ENCODE data around the gene WLS.
"Not testable (repeated sequence)": the region's sequence is repeated elsewhere in the genome, so short reads cannot be mapped to it uniquely, and the experiment has no call there.

Gene WLS

GRCh38 chr1:68197891-68198290 lies 34.4 kb downstream of the WLS start:
- DNase-seq: no peak

GRCh38 chr1:68197461-68197860 lies 34.9 kb downstream of the WLS start:
- no peak for DNase-seq

- no peak for DNase-seq
Measured at GRCh38 chr1:68196676-68197075, 35.6 kb downstream of the WLS start.

DNA sequence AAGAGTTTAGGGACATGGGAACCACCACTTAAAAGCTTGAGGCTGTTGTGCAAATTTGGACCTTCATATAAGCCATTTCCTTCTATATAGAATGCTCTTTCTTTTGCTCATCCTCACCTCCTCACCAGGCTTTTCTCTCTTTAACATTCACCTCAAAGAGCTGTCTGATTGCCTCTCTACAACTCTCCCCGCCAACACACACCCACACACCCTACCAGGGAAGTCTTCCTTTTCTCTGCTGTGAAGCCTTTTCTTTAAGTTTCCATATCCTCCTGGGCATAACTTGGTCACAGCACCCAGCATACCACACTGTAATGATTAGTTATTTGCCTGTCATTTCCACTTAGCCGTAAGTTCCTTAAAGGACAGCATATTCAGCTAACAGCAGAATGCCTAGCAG lies 40.6 kb downstream of the WLS start:
- no peak for DNase-seq

DNA sequence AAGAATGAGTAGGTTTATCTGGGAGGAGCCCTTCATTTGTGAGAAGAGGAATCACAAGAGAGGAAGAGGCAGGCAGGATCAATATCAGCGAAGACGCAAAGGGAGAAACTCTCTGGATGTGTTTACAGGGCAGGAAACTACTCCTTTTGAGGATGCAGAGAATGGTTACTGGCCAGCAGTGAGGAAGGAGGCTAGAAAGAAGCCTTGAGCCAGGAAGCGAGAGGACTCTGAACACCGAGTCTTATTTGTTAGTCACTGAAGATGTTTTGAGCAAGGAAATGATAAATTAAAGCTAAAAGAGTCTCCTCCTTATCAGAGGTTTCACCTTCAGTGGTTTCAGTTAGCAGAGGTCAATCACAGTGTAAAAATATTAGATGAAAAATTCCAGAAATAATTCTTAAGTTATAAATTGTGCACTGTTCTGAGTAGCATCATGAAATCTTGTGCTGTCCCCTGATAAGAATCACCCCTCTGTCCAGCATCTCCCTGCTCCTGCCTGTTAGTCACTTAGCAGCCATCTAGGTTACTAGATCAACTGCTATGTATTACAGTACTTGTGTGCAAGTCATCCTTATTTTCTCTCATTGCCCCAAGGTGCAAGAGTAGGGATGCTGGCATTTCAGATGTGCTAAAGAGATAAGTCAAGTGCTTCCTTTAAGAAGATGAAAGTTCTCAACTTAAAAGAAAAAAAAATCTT lies 43.5 kb downstream of the WLS start:
- DNase-seq: no peak

- no peak for DNase-seq
Measured at GRCh38 chr1:68188060-68188538, 44.2 kb downstream of the WLS start.

- DNase-seq: no peak
Measured at GRCh38 chr1:68185743-68186142, 46.6 kb downstream of the WLS start.

DNA sequence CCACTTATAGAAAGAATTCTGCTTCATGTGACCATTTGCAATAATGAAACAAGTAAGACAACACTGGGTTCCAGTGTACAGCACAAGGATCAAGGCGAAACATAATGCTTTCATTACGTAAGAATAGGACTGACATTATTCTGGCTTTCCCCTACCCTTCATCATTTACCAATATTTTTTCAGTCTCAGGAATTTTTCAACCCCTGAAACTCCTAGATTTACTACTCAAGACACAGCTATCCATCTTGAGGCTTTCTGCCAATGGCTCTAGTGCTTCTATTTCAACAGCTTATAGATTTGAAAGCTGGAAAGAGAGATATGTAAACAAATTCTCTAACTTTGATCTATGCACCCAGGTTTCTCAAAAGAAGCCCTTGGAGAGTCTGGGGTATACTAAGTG lies 48.4 kb downstream of the WLS start:
- no peak for DNase-seq

DNA sequence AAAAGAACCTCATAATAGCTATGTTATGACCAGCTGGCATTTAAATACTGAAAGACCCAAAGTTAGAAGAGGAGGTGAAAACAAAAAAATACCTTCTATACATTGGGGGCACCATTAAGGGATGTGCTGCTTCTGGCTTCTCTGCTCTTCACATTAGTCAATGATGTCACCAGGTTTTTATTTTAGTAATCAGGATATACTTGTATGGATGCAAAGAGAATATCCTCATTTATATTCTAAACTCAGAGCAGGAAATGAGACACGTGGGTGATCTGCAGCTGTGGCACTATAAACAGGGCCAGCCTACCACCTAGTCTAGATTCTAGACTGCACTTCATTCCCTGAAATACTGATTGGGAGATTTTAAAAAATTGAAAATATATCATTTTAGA lies 51.2 kb downstream of the WLS start:
- DNase-seq: no peak

GRCh38 chr1:68180441-68181164 lies 51.7 kb downstream of the WLS start:
- DNase-seq: no peak

- DNase-seq: peak in 1 of 2 experiments; percentile 14
Measured at GRCh38 chr1:68178821-68179490, 53.4 kb downstream of the WLS start.

- DNase-seq: no peak
Measured at GRCh38 chr1:68175621-68176398, 56.5 kb downstream of the WLS start.

- DNase-seq: no peak
Measured at GRCh38 chr1:68174738-68175113, 57.6 kb downstream of the WLS start.

- peak in 1 of 2 experiments; percentile 42 for DNase-seq
Measured at GRCh38 chr1:68173936-68174737, 58.2 kb downstream of the WLS start.

DNA sequence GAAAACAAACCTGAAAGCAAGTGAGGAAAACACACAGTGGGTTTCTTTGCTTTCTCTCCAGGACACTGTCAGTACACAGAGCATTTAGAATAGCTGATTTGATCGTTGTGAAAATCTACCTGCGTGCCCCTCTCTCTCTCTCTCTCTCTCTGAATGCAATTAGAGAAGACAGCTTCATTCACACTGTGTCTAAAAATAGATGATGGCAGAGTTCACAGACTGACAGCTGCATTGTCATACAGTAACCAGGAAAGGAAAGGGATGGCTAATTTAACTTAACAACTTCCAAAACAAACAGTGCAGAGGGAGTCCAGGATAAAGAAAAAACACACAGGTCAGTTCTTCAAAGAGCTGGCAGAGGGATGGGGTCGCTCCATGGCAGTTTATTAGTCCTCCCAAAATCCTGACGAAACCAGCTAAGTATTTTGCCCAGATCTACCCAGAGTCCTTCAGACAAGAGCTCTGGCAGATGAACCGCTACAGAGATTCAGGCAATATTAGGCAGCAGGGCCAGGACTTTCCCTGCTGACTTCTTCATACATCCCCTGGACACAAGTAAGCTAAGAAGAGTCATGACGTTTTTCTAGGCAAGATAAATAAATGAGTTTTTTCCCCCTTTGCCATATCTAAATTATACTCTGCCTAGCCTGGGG lies 58.9 kb downstream of the WLS start:
- no peak for DNase-seq

DNA sequence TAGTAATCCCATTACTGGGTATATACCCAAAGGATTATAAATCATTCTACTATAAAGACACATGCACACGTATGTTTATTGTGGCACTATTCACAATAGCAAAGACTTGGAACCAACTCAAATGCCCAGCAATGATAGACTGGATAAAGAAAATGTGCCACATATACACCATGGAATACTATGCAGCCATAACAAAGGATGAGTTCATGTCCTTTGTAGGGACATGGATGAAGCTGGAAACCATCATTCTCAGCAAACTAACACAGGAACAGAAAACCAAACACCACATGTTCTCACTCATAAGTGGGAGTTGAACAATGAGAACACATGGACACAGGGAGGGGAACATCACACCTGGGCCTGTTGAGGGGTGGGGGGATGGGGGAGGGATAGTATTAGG lies 60.5 kb downstream of the WLS start:
- DNase-seq: not testable (repeated sequence)

GRCh38 chr1:68168545-68169171 lies 63.7 kb downstream of the WLS start:
- DNase-seq: no peak

GRCh38 chr1:68167211-68167610 lies 65.1 kb downstream of the WLS start:
- DNase-seq: no peak

- no peak for DNase-seq
Measured at GRCh38 chr1:68166348-68166747, 66.0 kb downstream of the WLS start.

- DNase-seq: no peak
Measured at GRCh38 chr1:68165665-68166064, 66.7 kb downstream of the WLS start.

GRCh38 chr1:68164918-68165317 lies 67.4 kb downstream of the WLS start:
- DNase-seq: no peak
